ENCODE data around the gene LAPTM5.
A peak's percentile ranks its signal among the peaks of the same experiment; 100 is the strongest.

Gene LAPTM5

DNA sequence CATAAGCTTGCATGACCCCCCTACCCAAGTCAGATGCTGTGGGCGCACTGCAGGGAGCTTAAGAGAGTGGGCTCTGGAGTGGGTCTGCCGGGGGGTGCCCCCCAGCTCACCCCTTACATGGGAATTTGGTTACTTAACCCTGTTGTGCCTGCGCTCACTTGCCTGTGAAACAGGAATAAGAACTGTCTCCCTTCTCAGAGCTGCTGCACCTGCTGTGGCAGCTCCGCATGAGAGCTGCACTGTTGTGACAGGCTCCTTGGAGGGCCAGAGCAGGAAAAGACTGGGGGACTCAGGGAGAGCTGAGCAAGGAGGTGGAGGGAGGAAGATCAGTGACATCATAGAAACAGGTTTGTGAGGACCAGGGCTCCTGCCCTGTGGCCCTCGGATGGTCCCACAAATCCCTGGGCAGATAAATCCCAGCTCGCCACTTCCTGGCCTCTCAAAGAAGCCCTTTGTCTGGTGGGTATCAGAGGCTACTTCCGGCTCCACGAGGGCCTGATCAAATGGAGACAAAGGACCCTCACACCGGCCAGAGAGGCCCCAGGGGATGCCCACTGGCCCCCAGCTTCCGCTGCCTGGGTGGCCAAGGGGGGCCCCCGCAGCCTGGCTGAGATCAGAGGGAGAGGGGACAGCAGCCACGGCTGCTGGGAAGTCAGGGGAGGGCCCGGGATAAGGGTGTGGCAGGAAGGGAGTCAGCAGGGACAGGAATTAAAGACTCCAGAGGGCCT lies 28.9 kb upstream of the LAPTM5 start:
- DNase-seq (ENCODE audit: extremely low read depth, low read depth), result no peak
- TF ChIP-seq, protein P1, sequence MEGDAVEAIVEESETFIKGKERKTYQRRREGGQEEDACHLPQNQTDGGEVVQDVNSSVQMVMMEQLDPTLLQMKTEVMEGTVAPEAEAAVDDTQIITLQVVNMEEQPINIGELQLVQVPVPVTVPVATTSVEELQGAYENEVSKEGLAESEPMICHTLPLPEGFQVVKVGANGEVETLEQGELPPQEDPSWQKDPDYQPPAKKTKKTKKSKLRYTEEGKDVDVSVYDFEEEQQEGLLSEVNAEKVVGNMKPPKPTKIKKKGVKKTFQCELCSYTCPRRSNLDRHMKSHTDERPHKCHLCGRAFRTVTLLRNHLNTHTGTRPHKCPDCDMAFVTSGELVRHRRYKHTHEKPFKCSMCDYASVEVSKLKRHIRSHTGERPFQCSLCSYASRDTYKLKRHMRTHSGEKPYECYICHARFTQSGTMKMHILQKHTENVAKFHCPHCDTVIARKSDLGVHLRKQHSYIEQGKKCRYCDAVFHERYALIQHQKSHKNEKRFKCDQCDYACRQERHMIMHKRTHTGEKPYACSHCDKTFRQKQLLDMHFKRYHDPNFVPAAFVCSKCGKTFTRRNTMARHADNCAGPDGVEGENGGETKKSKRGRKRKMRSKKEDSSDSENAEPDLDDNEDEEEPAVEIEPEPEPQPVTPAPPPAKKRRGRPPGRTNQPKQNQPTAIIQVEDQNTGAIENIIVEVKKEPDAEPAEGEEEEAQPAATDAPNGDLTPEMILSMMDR (IDR thresholded peaks at IDR 0.05; ENCODE audit: low read depth, low read length), result no peak

DNA sequence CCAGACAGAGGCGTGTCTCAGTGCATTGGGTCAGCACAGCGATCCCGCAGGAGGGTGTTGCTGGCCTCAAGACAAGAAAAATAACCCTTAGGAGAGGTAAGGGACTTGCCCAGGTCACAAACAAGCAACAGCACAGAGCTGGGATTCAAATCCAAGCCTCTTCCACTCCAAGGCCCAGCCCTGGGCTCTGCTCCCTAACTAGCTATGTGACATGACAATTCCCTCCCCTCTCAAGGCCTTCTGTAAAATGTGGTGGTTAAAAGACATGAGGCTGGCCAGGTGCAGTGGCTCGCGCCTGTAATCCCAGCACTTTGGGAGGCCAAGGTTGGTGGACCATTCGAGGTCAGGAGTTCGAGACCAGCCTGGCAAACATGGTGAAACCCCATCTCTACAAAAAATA lies 28.1 kb upstream of the LAPTM5 start:
- DNase-seq (ENCODE audit: extremely low read depth, low read depth), result no peak
- TF ChIP-seq, protein P1 (IDR thresholded peaks at IDR 0.05; ENCODE audit: low read depth, low read length), result no peak

DNA sequence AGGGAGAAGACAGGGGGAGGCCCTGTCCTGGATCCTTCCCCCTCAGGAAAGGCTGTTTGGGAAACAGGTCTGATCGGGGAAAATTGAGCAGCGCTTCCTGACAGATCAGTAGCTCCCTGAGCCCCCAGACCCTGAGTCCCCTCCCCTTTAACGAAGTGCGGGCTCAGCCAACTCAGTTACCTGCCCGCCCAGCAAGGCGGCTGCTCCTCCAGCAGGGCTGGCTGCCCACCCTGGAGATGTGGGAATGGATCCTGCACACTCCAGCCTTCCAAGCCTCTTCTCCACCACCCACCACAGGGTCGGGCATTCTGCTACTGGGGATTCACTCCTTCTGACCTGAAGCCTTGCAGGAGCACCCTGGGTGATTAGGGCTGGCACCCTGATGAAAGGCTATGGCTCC lies 27.6 kb upstream of the LAPTM5 start:
- no peak for DNase-seq (ENCODE audit: extremely low read depth, low read depth)
- TF ChIP-seq, protein P1 (IDR thresholded peaks at IDR 0.05; ENCODE audit: low read depth, low read length), result no peak

DNA sequence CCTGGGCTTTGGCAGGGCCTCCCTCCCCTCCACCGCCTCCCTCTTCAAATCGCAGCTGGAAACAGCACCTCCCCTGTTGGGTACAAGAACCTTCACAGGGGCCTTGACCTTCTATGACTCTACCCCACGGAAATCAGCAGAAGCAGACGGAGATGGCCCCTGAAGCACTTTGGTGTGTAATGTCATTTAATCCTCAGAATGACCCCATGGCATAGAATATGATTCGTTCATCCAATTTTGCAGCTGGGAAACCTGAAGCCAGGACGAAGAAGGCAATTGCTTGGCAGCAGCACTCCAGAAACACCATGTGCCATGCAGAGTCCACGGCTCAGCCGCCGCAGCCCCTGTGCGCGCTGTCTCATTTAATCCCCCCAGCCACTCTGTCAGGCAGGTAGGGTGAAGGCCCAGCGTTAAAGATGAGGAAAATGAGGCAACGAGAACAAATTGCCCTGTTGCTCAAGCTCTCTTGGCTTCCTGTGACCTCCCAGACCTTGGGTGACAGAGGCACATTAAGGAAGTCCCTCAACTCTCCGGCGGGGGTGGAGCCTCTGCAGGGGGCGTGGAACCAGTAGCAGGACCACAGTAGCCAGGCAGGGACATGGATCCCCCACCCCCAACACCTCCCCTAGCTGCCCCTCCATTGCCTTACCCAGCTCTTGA lies 25.8 kb upstream of the LAPTM5 start:
- DNase-seq (ENCODE audit: extremely low read depth, low read depth), result no peak
- TF ChIP-seq, protein P1 (IDR thresholded peaks at IDR 0.05; ENCODE audit: low read depth, low read length), result no peak

DNA sequence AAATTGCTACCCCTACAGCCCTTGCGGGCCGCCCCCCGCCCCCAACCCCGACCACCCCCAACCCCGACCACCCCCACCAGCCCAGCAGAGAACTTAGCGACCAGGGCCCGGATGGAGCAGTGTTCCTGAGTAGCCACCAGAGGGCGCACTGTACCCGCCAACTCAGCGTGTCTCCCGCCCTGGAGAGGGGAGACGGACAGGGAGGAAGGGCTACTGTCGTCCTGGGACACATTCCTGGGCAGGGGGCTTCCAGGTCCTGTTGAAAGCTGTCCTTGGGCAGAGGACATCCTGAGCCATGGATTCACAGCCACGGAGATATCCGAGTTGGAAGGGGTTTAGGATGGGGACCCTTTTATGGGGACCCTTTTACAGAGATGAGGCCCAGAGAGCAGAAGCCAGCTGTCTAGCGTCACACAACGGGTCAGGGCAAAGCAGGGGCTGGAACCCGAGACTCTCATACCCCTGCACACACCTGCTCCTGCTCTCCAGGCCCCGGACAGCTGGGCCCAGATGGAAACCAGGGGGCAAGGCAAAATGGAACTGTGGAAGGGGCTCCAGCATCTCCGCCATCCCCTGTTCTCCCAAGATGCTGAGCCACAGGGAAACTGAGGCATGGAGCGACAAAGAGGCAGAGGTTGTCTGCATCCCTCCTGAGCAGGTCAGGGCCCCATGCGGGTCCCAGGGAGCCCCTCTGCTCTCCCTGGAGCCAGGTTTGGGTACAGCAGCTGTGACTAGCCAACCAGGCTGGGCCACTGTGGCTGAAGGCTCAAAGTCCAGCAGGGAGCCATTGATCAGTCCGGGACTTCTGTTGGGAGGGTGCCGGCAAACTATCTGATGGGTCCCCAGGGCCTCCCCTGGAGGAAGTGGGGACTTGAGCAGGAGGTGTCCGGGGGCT lies 25.0 kb upstream of the LAPTM5 start:
- DNase-seq (ENCODE audit: extremely low read depth, low read depth), result no peak
- TF ChIP-seq, protein P1 (IDR thresholded peaks at IDR 0.05; ENCODE audit: low read depth, low read length), result peak; percentile 77

DNA sequence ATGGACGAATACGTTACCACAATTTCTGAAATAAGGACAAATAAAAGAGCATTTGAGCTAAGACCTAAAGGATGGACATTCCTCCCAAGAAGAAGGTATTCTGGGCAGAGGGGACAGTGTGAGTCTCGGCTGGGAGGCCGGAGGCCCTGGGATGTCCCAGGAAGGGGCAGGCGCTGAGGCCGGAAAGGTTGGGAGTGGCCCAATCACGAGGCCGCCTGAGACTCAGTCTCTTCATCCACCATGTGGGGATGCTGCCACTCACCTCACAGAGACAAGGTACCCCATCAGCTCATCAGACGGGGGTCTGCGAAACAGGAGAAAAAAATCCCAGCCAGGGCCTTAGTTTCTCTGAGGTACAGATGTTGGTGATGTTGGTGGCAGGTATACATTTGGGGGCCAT lies 24.3 kb upstream of the LAPTM5 start:
- TF ChIP-seq, protein P1 (IDR thresholded peaks at IDR 0.05; ENCODE audit: low read depth, low read length), result no peak; the same call in 1 of the 2 replicates
- DNase-seq (ENCODE audit: extremely low read depth, low read depth), result no peak

All from AG09319 (cell line).